Stimulated activated CD4-positive, alpha-beta T cell treated with anti-CD3 and anti-CD28 coated beads, TNF-alpha, amount 100 ng/mL, for 24 hours (primary cell): ENCODE data around the gene UQCRC1.

Experiments used
- DNase-seq, 3 experiments: peaks; one replicate each; pipeline ENCODE4 v3.0.0-alpha.2; 2020; ENCODE audit warnings: low read depth in 3 of 3

UQCRC1 gene

GRCh38 chr3:48599077-48599501, 10.4 kb downstream of the UQCRC1 start:
- DNase-seq, result no peak

- DNase-seq, result no peak
Measured at GRCh38 chr3:48598323-48599076, 10.9 kb downstream of the UQCRC1 start.

- no peak for DNase-seq
Measured at GRCh38 chr3:48597408-48597800, 12.0 kb downstream of the UQCRC1 start.

DNA sequence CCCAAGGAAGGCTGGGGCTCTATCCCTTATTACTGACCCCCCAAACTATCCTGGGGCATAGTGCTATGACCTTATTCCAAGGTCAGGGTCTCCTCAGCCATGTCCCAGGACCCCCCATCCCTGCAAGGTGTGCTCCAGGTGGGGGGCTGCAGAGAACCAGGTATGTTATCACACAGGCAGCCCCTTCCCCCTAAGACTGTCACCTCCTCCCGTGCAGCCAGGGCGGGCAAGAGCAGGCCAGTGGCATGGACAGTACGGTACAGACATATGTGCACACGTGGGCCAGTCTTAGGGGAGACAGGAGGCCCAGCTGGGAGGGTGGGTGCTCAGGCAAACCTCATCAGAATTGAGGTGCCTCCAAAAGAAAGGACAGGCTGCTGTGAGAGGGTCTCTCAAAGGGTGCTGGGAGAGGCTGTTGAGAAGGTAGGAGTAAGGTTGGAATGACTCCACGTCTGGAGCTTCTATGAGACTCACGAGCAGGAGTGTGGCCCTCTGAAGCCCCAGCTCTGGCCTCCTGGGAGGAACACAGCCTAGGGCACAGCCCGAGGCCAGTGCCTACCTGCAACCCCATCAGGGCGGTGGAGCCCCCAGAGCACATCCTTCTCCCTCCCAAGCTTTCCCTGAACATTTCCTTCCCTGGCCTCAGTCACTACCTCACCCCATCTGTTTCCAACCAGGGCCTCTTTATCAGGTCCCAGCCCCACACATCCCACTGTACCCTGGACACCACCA, 12.6 kb downstream of the UQCRC1 start:
- DNase-seq, result no peak

DNA sequence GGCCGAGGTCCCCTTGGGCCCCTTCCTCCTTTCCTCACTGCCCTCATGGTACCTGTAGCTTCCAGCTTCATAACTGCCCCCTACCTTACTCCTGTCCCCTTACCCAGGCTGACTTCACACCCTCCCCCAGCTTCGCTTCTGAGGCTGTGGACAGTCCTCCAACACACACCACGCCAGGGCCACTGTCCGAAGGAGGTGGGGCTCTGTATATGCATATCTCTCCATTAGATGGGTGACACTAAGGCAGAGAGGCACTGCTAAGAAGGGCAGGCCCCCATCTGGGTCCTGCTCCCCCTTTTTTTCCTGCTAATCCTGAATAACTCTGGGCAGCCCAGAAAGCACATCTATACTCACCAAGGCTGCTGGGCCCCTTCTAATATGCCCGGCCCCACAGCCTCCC, 13.3 kb downstream of the UQCRC1 start:
- DNase-seq, result no peak

DNA sequence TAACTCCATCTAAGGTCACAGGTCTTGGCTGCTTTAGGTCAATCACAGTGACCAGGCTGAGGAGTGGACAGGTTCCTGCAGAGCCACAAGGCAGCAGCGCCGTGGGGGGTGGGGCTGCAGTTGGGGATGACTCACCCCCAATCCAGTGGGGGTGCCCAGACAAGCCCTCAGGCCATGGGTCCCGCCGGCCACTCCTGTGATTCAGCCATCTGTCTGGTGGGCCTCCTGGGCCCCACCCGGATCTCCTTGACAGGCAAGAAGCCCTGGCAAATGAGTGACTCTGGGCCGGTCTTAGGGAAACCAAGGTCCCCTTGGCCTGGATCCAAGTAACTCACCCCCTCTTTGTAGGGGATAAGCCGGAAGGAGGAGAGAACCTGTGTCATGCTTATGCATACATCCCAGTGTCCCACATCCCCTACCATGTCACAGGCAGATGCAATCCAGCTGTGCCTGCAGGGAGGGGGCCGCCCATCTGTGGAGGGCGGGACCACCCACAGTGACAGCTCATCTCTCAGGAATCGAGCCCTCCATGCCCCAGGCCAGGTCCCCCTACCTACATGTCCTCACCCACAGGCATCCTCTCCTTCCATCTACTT, 13.8 kb downstream of the UQCRC1 start:
- no peak for DNase-seq

- no peak for DNase-seq
Measured at GRCh38 chr3:48595075-48595525, 14.3 kb downstream of the UQCRC1 start, which contains the start of gene COL7A1. COL7A1 (minus strand) TSS chr3:48595329; CDS start chr3:48595159, 170 bp downstream.

- no peak for DNase-seq
Measured at GRCh38 chr3:48594417-48595049, 14.9 kb downstream of the UQCRC1 start.

- DNase-seq, result no peak
Measured at GRCh38 chr3:48593337-48593736, 16.1 kb downstream of the UQCRC1 start.

- DNase-seq, result no peak
Measured at GRCh38 chr3:48592519-48593087, 16.8 kb downstream of the UQCRC1 start.

GRCh38 chr3:48591886-48592518, 17.4 kb downstream of the UQCRC1 start:
- DNase-seq, result no peak

GRCh38 chr3:48591436-48591835, 18.0 kb downstream of the UQCRC1 start:
- no peak for DNase-seq

- DNase-seq, result no peak
Measured at GRCh38 chr3:48588230-48588629, 21.2 kb downstream of the UQCRC1 start.

DNA sequence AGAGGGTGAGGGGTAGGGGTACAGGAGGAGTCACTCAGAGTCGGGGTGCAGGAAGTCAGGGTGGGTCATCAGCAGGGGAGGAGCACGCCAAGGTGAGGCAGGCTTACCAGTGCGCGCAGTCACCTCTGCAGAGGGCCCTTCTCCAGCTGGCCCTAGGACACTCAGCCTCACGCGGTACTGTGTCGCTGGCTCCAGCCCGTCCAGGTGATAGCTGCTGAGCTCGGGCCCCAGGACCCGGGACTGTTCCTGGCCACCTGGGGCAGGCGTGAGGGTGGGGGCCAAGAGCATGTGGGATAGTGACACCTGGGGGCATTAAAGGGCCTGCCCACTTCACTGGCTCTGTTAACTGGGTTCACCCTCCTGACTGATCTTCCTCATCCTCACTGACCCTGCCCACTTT, 21.8 kb downstream of the UQCRC1 start:
- no peak for DNase-seq

DNA sequence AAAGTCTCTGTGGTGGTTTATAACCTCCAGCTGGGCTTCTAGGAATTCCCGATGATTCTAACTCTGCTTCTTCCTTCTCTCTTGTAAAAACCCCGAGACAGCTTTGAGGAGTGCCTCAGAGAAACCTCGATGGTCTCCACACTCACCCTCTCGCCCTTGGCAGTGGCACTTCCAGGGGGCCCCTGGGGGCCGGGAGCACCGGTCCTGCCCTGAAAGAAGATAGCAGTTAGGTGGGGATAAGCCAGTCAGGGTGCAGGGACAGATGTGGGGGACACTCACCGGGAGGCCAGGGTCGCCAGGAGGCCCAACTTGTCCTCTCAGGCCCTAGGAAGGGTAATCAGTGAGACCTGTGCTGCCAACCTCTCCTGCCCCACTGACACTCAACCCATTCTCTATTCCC, 24.0 kb downstream of the UQCRC1 start:
- DNase-seq, result no peak

- DNase-seq, result no peak
Measured at GRCh38 chr3:48584836-48585235, 24.6 kb downstream of the UQCRC1 start.

DNA sequence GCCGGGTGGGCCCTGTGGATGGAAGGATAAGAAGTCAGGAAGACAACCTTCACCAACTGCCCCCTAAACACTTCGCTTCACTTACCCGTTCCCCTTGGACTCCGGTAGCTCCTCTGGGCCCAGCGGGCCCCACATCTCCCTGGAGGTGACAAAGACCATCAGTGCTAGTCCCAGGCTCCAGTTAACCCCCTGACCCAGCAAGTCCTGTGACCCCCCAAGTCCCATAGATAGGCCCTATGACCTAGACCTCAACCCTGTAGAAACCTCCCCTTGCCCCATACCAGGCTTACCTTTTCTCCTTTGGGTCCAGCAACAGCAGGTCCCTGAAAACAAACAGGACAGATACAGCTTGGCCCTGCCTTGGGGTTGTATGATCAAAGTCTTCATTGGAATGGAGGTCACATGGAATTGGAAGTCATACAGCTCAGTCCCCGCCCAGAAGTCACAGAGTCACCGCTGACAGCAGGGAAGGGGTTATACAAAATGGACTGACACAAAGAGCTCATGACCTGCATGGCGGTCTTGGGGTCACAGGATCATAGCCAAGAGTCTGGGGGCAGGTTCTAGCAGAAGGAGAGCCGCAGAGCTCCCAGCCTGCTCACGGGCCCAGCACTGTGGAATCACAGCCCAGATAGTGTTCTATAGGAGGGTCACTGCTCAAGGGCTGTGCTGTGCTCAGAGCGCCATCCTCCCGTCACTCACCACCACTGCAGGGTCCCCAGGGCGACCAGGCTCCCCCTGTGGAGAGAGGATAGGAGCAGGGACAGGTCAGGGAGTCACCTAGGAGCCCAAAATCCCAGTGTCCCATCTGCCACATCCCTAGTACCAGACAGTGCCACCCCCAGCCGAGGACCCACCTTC, 27.6 kb downstream of the UQCRC1 start:
- no peak for DNase-seq

- DNase-seq, result no peak
Measured at GRCh38 chr3:48576647-48577046, 32.8 kb downstream of the UQCRC1 start.

DNA sequence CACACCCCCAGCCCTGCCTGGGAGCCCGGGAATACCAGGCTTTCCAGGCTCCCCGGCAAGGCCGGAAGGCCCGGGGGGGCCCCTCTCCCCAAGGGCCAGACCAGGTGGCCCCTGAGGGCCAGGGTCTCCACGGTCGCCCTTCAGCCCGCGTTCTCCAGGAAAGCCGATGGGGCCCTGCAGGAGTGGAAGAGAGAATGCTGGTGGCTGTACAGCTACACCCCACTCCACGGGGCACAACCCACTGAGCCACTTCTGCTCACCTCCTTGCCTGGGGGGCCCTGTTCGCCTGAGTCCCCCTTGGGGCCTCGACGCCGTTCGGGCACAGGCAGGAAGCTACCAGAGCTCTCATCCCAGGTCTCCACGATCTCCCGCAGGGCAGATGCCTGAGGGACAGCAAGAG, 34.1 kb downstream of the UQCRC1 start:
- no peak for DNase-seq

GRCh38 chr3:48573973-48574585, 35.4 kb downstream of the UQCRC1 start:
- DNase-seq, result no peak
